Measurements from ENCODE around the gene IRAK4.
"Not testable (repeated sequence)": the region's sequence is repeated elsewhere in the genome, so short reads cannot be mapped to it uniquely, and the experiment has no call there.

IRAK4 gene

GRCh38 chr12:43758728-43759563 lies at the start of gene IRAK4, which contains the start of gene PUS7L:
TSS of gene IRAK4 (plus strand) at chr12:43758951. CDS start at chr12:43768112, 9,161 bp downstream.
TSS of gene PUS7L (minus strand) at chr12:43758790. CDS start at chr12:43755245, 3,545 bp downstream.
- peak; percentile 100 for DNase-seq

- peak; percentile 79 for DNase-seq
Observed at GRCh38 chr12:43711348-43711747, 47.4 kb upstream of the IRAK4 start.

- no peak for DNase-seq
Observed at GRCh38 chr12:43722621-43723020, 36.1 kb upstream of the IRAK4 start.

GRCh38 chr12:43723134-43723533 lies 35.6 kb upstream of the IRAK4 start:
- DNase-seq = no peak

GRCh38 chr12:43728117-43728516 lies 30.6 kb upstream of the IRAK4 start:
- DNase-seq = peak; percentile 58

- no peak for DNase-seq
Observed at GRCh38 chr12:43728698-43729097, 30.1 kb upstream of the IRAK4 start.

- no peak for DNase-seq
Observed at GRCh38 chr12:43730283-43730682, 28.5 kb upstream of the IRAK4 start.

GRCh38 chr12:43733687-43734086 lies 25.1 kb upstream of the IRAK4 start:
- DNase-seq = peak; percentile 24

GRCh38 chr12:43736927-43737440 lies 21.8 kb upstream of the IRAK4 start:
- DNase-seq = no peak

- DNase-seq = no peak
Observed at GRCh38 chr12:43737646-43738045, 21.1 kb upstream of the IRAK4 start.

- no peak for DNase-seq
Observed at GRCh38 chr12:43740511-43741100, 18.1 kb upstream of the IRAK4 start.

GRCh38 chr12:43742106-43742505 lies 16.6 kb upstream of the IRAK4 start:
- DNase-seq = no peak

- DNase-seq = no peak
Observed at GRCh38 chr12:43744826-43745225, 13.9 kb upstream of the IRAK4 start.

- DNase-seq = no peak
Observed at GRCh38 chr12:43749016-43749415, 9.7 kb upstream of the IRAK4 start.

GRCh38 chr12:43750814-43751213 lies 7.9 kb upstream of the IRAK4 start:
- DNase-seq = no peak

GRCh38 chr12:43751360-43751759 lies 7.4 kb upstream of the IRAK4 start:
- DNase-seq = not testable (repeated sequence)

GRCh38 chr12:43754015-43754414 lies 4.7 kb upstream of the IRAK4 start:
- no peak for DNase-seq

- DNase-seq = peak; percentile 89
Observed at GRCh38 chr12:43758247-43758727, 464 bp upstream of the IRAK4 start.

- DNase-seq = peak; percentile 33
Observed at GRCh38 chr12:43760396-43760795, 1.6 kb downstream of the IRAK4 start.

- DNase-seq = no peak
Observed at GRCh38 chr12:43761500-43761899, 2.7 kb downstream of the IRAK4 start.

GRCh38 chr12:43762596-43762995 lies 3.8 kb downstream of the IRAK4 start:
- peak; percentile 47 for DNase-seq

GRCh38 chr12:43763769-43764168 lies 5.0 kb downstream of the IRAK4 start:
- no peak for DNase-seq

GRCh38 chr12:43764528-43764927 lies 5.8 kb downstream of the IRAK4 start:
- DNase-seq = no peak

GRCh38 chr12:43766291-43766690 lies 7.5 kb downstream of the IRAK4 start:
- no peak for DNase-seq

All from DMS53 (cell line).